Neural cell (in vitro differentiated cells): ENCODE data around the gene FTCDNL1. TPM values are rescaled to one million over a fixed set of nuclear protein-coding genes. Genes with fewer than 3 reads are reported as not detected.

Experiments
- H2AFZ ChIP-seq: fragments of 200-600, 300-800 bp; sonication (generic), shearing (Covaris generic); 2 replicates; pipeline ENCODE4 v1.6.0; 2014; ENCODE audit warnings: low read depth, mild to moderate bottlenecking, antibody characterized with exemption, low read length, moderate library complexity
- H3F3A ChIP-seq: fragments of 200-600 bp; shearing (Covaris generic); 2 replicates; pipeline ENCODE4 v1.6.1; 2016; ENCODE audit warnings: mild to moderate bottlenecking, moderate library complexity, mixed read lengths, antibody characterized with exemption, low read length; ENCODE audit not compliant: insufficient read depth, poor library complexity, severe bottlenecking
- H3K27ac ChIP-seq: fragments of 200-600, 300-800 bp; sonication (generic), shearing (Covaris generic); 2 replicates; pipeline ENCODE4 v1.5.1; 2014; ENCODE audit warnings: mild to moderate bottlenecking, low read length, moderate library complexity
- H3K27me3 ChIP-seq: fragments of 300-800, 200-600 bp; sonication (generic), shearing (Covaris generic); 2 replicates; pipeline ENCODE4 v1.6.0; 2014; ENCODE audit warnings: mild to moderate bottlenecking, low read depth, low read length, moderate library complexity; ENCODE audit not compliant: insufficient read depth
- H3K36me3 ChIP-seq: fragments of 300-800, 200-600 bp; sonication (generic), shearing (Covaris generic); 2 replicates; pipeline ENCODE4 v1.5.1; 2014; ENCODE audit warnings: mild to moderate bottlenecking, antibody characterized with exemption, low read length, moderate library complexity; ENCODE audit not compliant: insufficient read depth
- H3K4me2 ChIP-seq: fragments of 300-800, 200-600 bp; sonication (generic), shearing (Covaris generic); 2 replicates; pipeline ENCODE4 v1.6.0; 2014; ENCODE audit warnings: mild to moderate bottlenecking, low read length
- H3K4me3 ChIP-seq: fragments of 300-800, 200-600 bp; sonication (generic), shearing (Covaris generic); 2 replicates; pipeline ENCODE4 v1.5.1; 2014; ENCODE audit warnings: mild to moderate bottlenecking, low read length, moderate library complexity
- H3K79me2 ChIP-seq: fragments of 200-600 bp; shearing (Covaris generic); replicated peaks from 2 replicates; pipeline ENCODE4 v1.6.0; 2014; ENCODE audit warnings: mild to moderate bottlenecking, low read length, moderate library complexity; ENCODE audit not compliant: insufficient read depth
- H3K9ac ChIP-seq: fragments of 300-800, 200-600 bp; sonication (generic), shearing (Covaris generic); 2 replicates; pipeline ENCODE4 v1.6.1; 2016; ENCODE audit warnings: mild to moderate bottlenecking, low read length, mixed read lengths
- H3K9me2 ChIP-seq: fragments of 200-600 bp; shearing (Covaris generic); 2 replicates; pipeline ENCODE4 v1.6.1; 2016; ENCODE audit warnings: mild to moderate bottlenecking, low read length, mixed read lengths; ENCODE audit not compliant: insufficient read depth
- H3K9me3 ChIP-seq: fragments of 200-600, 300-800 bp; sonication (generic), shearing (Covaris generic); 2 replicates; pipeline ENCODE4 v1.6.1; 2016; ENCODE audit warnings: mild to moderate bottlenecking, mixed run types, low read length, moderate library complexity, mixed read lengths
- H4K20me1 ChIP-seq: fragments of 200-600 bp; shearing (Covaris generic); 2 replicates; pipeline ENCODE4 v1.6.1; 2016; ENCODE audit warnings: mild to moderate bottlenecking, mixed run types; ENCODE audit not compliant: insufficient read depth
- EP300 ChIP-seq: fragments of 450-650 bp; conservative IDR thresholded peaks from 2 replicates; pipeline ENCODE4 v1.6.1; 2014; ENCODE audit warnings: antibody characterized with exemption, mild to moderate bottlenecking, moderate library complexity; ENCODE audit not compliant: poor library complexity, severe bottlenecking
- EZH2 ChIP-seq: fragments of 200-600, 300-800 bp; shearing (Covaris generic), sonication (generic); IDR thresholded peaks from 2 replicates; pipeline ENCODE4 v1.6.1; 2014; ENCODE audit warnings: antibody characterized with exemption, low read length, borderline replicate concordance, mild to moderate bottlenecking; ENCODE audit not compliant: insufficient read depth, poor library complexity, severe bottlenecking
- MXI1 ChIP-seq: fragments of 450-650 bp; conservative IDR thresholded peaks from 2 replicates; pipeline ENCODE4 v1.6.1; 2014; ENCODE audit warnings: antibody characterized with exemption, mild to moderate bottlenecking; ENCODE audit not compliant: poor library complexity, severe bottlenecking
- POLR2AphosphoS5 ChIP-seq: IDR thresholded peaks from 2 replicates; pipeline ENCODE4 v1.6.1; 2012
- RAD21 ChIP-seq: fragments of 450-650 bp; conservative IDR thresholded peaks from 2 replicates; pipeline ENCODE4 v1.6.1; 2014; ENCODE audit warnings: antibody characterized with exemption, mild to moderate bottlenecking, moderate library complexity
- SMC3 ChIP-seq: fragments of 450-650 bp; conservative IDR thresholded peaks from 2 replicates; pipeline ENCODE4 v1.6.1; 2014; ENCODE audit warnings: antibody characterized with exemption, mild to moderate bottlenecking, moderate library complexity; ENCODE audit not compliant: poor library complexity
- TAF1 ChIP-seq: IDR thresholded peaks from 2 replicates; pipeline ENCODE4 v1.6.1; 2012; ENCODE audit warnings: low read depth
- polyA plus RNA-seq: library from polyadenylated mRNA; depleted of rRNA; stranded (reverse); fragments of >200 nt; gene quantifications from 2 replicates; pipeline ENCODE4 v1.2.3, GENCODE V29; 2014
- TF ChIP-seq, protein P1 (sequence below): IDR thresholded peaks from 2 replicates; pipeline ENCODE4 v1.6.1; 2012; ENCODE audit warnings: borderline replicate concordance
- TF ChIP-seq, protein P2 (sequence below): fragments of 450-650 bp; IDR thresholded peaks from 2 replicates; pipeline ENCODE4 v1.5.1; 2014; ENCODE audit warnings: antibody characterized with exemption, mild to moderate bottlenecking, moderate library complexity; ENCODE audit not compliant: poor library complexity, severe bottlenecking

Gene FTCDNL1
- polyA plus RNA-seq, 1 donor from 2014 or later = not detected

DNA sequence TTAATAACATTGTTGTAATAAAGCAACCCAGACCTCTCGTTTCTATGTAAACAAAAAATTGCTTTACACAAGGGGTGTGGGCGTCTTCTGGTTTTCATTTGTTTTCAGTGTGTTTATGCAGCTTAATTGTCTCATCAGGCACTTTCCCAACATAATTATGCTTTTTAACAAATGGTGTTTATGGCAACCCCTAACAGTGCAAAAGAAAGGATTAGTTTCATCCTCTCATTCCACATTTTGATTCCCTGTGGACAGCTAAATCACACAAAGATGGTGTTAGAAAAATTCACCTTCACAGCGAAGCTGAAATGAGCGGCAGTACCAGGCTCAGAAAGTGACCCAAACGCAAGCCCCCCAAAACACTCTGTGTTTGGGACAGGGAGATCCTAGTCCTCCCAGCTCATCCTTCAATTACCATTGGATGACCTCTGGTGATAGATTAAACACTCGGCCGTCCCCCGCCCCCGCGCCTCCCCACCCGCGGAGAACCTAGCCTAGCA lies 724 bp downstream of the FTCDNL1 start:
- H2AFZ ChIP-seq = no peak overlapping the region
- TF ChIP-seq MXI1 (no peak), POLR2AphosphoS5 (no peak), RAD21 (no peak), TAF1 (no peak), EP300 (no peak), EZH2 (no peak), SMC3 (no peak)
- TF ChIP-seq, protein P1, sequence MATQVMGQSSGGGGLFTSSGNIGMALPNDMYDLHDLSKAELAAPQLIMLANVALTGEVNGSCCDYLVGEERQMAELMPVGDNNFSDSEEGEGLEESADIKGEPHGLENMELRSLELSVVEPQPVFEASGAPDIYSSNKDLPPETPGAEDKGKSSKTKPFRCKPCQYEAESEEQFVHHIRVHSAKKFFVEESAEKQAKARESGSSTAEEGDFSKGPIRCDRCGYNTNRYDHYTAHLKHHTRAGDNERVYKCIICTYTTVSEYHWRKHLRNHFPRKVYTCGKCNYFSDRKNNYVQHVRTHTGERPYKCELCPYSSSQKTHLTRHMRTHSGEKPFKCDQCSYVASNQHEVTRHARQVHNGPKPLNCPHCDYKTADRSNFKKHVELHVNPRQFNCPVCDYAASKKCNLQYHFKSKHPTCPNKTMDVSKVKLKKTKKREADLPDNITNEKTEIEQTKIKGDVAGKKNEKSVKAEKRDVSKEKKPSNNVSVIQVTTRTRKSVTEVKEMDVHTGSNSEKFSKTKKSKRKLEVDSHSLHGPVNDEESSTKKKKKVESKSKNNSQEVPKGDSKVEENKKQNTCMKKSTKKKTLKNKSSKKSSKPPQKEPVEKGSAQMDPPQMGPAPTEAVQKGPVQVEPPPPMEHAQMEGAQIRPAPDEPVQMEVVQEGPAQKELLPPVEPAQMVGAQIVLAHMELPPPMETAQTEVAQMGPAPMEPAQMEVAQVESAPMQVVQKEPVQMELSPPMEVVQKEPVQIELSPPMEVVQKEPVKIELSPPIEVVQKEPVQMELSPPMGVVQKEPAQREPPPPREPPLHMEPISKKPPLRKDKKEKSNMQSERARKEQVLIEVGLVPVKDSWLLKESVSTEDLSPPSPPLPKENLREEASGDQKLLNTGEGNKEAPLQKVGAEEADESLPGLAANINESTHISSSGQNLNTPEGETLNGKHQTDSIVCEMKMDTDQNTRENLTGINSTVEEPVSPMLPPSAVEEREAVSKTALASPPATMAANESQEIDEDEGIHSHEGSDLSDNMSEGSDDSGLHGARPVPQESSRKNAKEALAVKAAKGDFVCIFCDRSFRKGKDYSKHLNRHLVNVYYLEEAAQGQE = no peak
- TF ChIP-seq, protein P2, sequence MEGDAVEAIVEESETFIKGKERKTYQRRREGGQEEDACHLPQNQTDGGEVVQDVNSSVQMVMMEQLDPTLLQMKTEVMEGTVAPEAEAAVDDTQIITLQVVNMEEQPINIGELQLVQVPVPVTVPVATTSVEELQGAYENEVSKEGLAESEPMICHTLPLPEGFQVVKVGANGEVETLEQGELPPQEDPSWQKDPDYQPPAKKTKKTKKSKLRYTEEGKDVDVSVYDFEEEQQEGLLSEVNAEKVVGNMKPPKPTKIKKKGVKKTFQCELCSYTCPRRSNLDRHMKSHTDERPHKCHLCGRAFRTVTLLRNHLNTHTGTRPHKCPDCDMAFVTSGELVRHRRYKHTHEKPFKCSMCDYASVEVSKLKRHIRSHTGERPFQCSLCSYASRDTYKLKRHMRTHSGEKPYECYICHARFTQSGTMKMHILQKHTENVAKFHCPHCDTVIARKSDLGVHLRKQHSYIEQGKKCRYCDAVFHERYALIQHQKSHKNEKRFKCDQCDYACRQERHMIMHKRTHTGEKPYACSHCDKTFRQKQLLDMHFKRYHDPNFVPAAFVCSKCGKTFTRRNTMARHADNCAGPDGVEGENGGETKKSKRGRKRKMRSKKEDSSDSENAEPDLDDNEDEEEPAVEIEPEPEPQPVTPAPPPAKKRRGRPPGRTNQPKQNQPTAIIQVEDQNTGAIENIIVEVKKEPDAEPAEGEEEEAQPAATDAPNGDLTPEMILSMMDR = no peak
- no peaks in the 10 kb centered on the region for H3K9me2 ChIP-seq
- H3K36me3 ChIP-seq = no peaks in the 10 kb centered on the region
- peak overlapping the region; percentile 69 for H3K4me3 ChIP-seq
- H3K9me3 ChIP-seq = no peaks in the 10 kb centered on the region
- no peaks in the 10 kb centered on the region for H4K20me1 ChIP-seq
- H3K4me2 ChIP-seq = peak overlapping the region; percentile 25
- H3F3A ChIP-seq = peaks cover 3% of the 10 kb centered on the region
- peaks cover 41% of the 10 kb centered on the region for H3K27me3 ChIP-seq
- no peak overlapping the region for H3K27ac ChIP-seq
- H3K79me2 ChIP-seq = no peaks in the 10 kb centered on the region
- H3K9ac ChIP-seq = no peak overlapping the region

DNA sequence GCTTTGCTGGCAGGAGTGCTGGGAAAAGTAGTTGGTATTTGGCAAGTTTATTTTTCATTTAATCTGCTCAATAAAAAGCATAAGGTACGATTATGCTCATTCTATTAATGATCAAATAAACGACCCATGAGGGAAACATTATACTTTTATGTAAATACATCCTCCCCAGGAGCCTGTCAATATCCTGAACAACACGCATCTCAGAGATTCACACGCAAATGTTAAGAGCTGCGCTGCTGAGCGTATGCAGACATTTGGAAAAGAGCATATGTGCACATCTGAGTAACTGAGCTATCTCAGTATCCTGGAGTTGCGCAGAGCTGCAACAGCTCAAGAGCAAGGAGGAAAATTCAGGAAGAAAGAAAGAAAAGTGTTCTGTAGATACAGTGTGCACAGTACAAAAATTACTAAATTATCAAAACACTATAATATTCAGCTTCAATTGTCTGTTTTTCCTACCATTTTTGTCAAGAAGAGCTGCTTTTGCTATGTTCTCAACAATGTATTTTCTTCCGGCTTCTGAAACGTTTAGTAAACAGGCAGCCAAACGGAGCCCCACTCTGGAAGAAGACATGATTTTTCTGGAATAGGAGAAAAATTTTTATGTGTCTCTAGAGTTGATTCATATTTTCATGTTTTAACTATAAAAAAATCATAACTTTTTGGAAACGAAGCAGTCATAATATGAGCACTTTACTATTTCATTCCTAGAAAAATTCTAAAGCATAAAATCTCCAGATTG lies 2.4 kb downstream of the FTCDNL1 start:
- Histone ChIP-seq H3K9ac (no peak overlapping the region), H4K20me1 (no peaks in the 10 kb centered on the region), H3K79me2 (no peaks in the 10 kb centered on the region), H3K36me3 (no peaks in the 10 kb centered on the region), H3K27ac (no peak overlapping the region), H3K9me2 (no peaks in the 10 kb centered on the region), H3K4me2 (no peak overlapping the region), H3F3A (peaks cover 3% of the 10 kb centered on the region), H3K9me3 (no peaks in the 10 kb centered on the region), H3K27me3 (peaks cover 39% of the 10 kb centered on the region), H3K4me3 (no peak overlapping the region), H2AFZ (no peak overlapping the region)
- TF ChIP-seq TAF1 (no peak), EP300 (no peak), SMC3 (no peak), MXI1 (no peak), EZH2 (no peak), RAD21 (no peak), POLR2AphosphoS5 (no peak)
- TF ChIP-seq, protein P2 = no peak
- TF ChIP-seq, protein P1 = no peak
